Left ventricle myocardium superior (tissue), 1 donor: Measurements from ENCODE around the gene CHRNA4. TPM values are rescaled to one million over a fixed set of nuclear protein-coding genes. Genes with fewer than 3 reads are reported as not detected.
A peak's percentile ranks its signal among the peaks of the same experiment; 100 is the strongest.
"Not testable (repeated sequence)": the region's sequence is repeated elsewhere in the genome, so short reads cannot be mapped to it uniquely, and the experiment has no call there.

ENCODE experiments used
- ATAC-seq: fragments of 200-7000 bp; cut with Tn5 transposase; one replicate; pipeline ENCODE4 v1.9.1; 2020; ENCODE audit warnings: mild to moderate bottlenecking, moderate library complexity
- DNase-seq: peaks from one replicate; pipeline ENCODE4 v3.0.0-alpha.2; 2020
- intact Hi-C: fragments of 100-400 bp; cut with micrococcal nuclease; formaldehyde crosslinking; loops from one replicate; pipeline ENCODE4 v1.11.0; 2022
- total RNA-seq: library from RNA; stranded (reverse); fragmentation: NEBNext Ultra II Directional; extraction: Animal tissue kit (Norgen Biotek cat#: 25700); gene quantifications from one replicate; pipeline ENCODE4 v1.2.1, GENCODE V29; 2021
- donor health status: DM: no; HTN: yes; CAD: no; lungs with severe emphysema.

CHRNA4 gene
- total RNA-seq, 1 donor from 2014 or later = 1.8 TPM

GRCh38 chr20:63344616-63345327, 16.4 kb downstream of the CHRNA4 start:
- DNase-seq = peak; percentile 75
- peak; percentile 91 for ATAC-seq
- intact Hi-C loops = no loop called here

- intact Hi-C loops = no loop called here
- DNase-seq = peak; percentile 21
- no peak for ATAC-seq
Observed at GRCh38 chr20:63343460-63344445, 17.4 kb downstream of the CHRNA4 start.

GRCh38 chr20:63342561-63343459, 18.3 kb downstream of the CHRNA4 start:
- intact Hi-C loops = no loop called here
- DNase-seq = peak; percentile 22

GRCh38 chr20:63340158-63340688, 20.9 kb downstream of the CHRNA4 start:
- DNase-seq, intact Hi-C loops, ATAC-seq: not testable (repeated sequence)

More at GRCh38 chr20:63342561-63343459, 18.3 kb downstream of the CHRNA4 start:
- no peak for ATAC-seq

GRCh38 chr20:63339154-63340094, 21.7 kb downstream of the CHRNA4 start:
- ATAC-seq, intact Hi-C loops, DNase-seq: not testable (repeated sequence)

GRCh38 chr20:63337786-63338420, 23.2 kb downstream of the CHRNA4 start:
- ATAC-seq = no peak
- intact Hi-C loops = no loop called here
- no peak for DNase-seq

- DNase-seq (peak; percentile 12), ATAC-seq (no peak)
- intact Hi-C loops = no loop called here
Observed at GRCh38 chr20:63336232-63336752, 24.9 kb downstream of the CHRNA4 start.

- intact Hi-C loops = no loop called here
- no peak for ATAC-seq
- peak; percentile 8 for DNase-seq
Observed at GRCh38 chr20:63335711-63336110, 25.4 kb downstream of the CHRNA4 start.

- ATAC-seq, intact Hi-C loops: not testable (repeated sequence)
- DNase-seq = peak; percentile 2
Observed at GRCh38 chr20:63335060-63335459, 26.1 kb downstream of the CHRNA4 start.

GRCh38 chr20:63334356-63334755, 26.8 kb downstream of the CHRNA4 start:
- ATAC-seq (no peak), DNase-seq (peak; percentile 5)
- intact Hi-C loops = no loop called here

GRCh38 chr20:63333241-63333836, 27.8 kb downstream of the CHRNA4 start:
- ATAC-seq = no peak
- intact Hi-C loops = no loop called here

GRCh38 chr20:63332488-63333240, 28.5 kb downstream of the CHRNA4 start:
- ATAC-seq = no peak
- DNase-seq = peak; percentile 14
- intact Hi-C loops = no loop called here

More at GRCh38 chr20:63333241-63333836, 27.8 kb downstream of the CHRNA4 start:
- DNase-seq = peak; percentile 29

- peak; percentile 5 for DNase-seq
- intact Hi-C loops = no loop called here
- ATAC-seq = no peak
Observed at GRCh38 chr20:63331741-63332400, 29.3 kb downstream of the CHRNA4 start.

GRCh38 chr20:63330940-63331339, 30.2 kb downstream of the CHRNA4 start:
- intact Hi-C loops = no loop called here
- DNase-seq (peak; percentile 12), ATAC-seq (no peak)

GRCh38 chr20:63330084-63330760, 30.9 kb downstream of the CHRNA4 start:
- DNase-seq = peak; percentile 7
- no peak for ATAC-seq
- intact Hi-C loops = no loop called here
